ENCODE results near the gene NDRG4.

The NDRG4 gene

GRCh38 chr16:58541711-58542110 lies 41.8 kb downstream of the NDRG4 start:
- Histone ChIP-seq H3K27me3 (ENCODE audit: control insufficient read depth in 5 of 5, insufficient read depth in 4 of 5, low read length in 5 of 5) (no peaks in the 10 kb centered on the region), H3K9ac (ENCODE audit: low read length in 5 of 5) (no peak overlapping the region), H3K27ac (ENCODE audit: low read depth, low read length) (no peak overlapping the region), H3K36me3 (ENCODE audit: control insufficient read depth in 5 of 5, insufficient read depth in 5 of 5, low read length in 5 of 5) (peaks cover 80 to 97% (median 95%) of the 10 kb centered on the region in 5 donors), H3K4me3 (ENCODE audit: low read depth in 1 of 5, low read length in 5 of 5) (no peak overlapping the region), H3K4me1 (ENCODE audit: control insufficient read depth in 5 of 5, insufficient read depth in 5 of 5, low read length in 5 of 5) (no peaks in the 10 kb centered on the region), H3K9me3 (ENCODE audit: control insufficient read depth in 5 of 5, low read length in 5 of 5) (no peaks in the 10 kb centered on the region)

- Histone ChIP-seq H3K4me3 (ENCODE audit: low read depth in 1 of 5, low read length in 5 of 5) (no peak overlapping the region), H3K27ac (ENCODE audit: low read depth, low read length) (no peak overlapping the region), H3K27me3 (ENCODE audit: control insufficient read depth in 5 of 5, insufficient read depth in 4 of 5, low read length in 5 of 5) (no peaks in the 10 kb centered on the region), H3K9me3 (ENCODE audit: control insufficient read depth in 5 of 5, low read length in 5 of 5) (no peaks in the 10 kb centered on the region), H3K36me3 (ENCODE audit: control insufficient read depth in 5 of 5, insufficient read depth in 5 of 5, low read length in 5 of 5) (peaks cover 80 to 97% (median 93%) of the 10 kb centered on the region in 5 donors), H3K9ac (ENCODE audit: low read length in 5 of 5) (no peak overlapping the region), H3K4me1 (ENCODE audit: control insufficient read depth in 5 of 5, insufficient read depth in 5 of 5, low read length in 5 of 5) (no peaks in the 10 kb centered on the region)
Measured at GRCh38 chr16:58542291-58542690, 42.3 kb downstream of the NDRG4 start.

DNA sequence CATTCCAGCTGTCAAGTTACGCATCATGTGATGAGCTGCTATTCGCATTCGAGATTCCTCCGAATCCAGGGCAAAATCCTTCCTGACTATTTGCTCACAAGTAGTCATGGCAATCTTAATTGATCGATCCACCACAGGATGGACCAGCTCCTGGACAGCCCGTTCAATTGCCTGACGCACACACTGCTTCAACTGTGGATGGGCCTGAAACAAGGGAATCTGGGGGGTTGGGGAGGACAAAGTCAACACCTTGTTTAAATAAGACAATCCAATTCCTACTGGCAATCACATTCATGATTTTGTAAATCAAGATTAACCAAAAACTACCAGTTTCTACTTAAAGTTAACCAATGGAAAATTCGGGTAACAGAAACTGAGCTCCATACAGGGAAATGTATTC lies 43.7 kb downstream of the NDRG4 start:
- Histone ChIP-seq H3K27ac (ENCODE audit: low read depth, low read length) (no peak overlapping the region), H3K27me3 (ENCODE audit: control insufficient read depth in 5 of 5, insufficient read depth in 4 of 5, low read length in 5 of 5) (no peaks in the 10 kb centered on the region), H3K9me3 (ENCODE audit: control insufficient read depth in 5 of 5, low read length in 5 of 5) (no peaks in the 10 kb centered on the region), H3K4me3 (ENCODE audit: low read depth in 1 of 5, low read length in 5 of 5) (no peak overlapping the region), H3K4me1 (ENCODE audit: control insufficient read depth in 5 of 5, insufficient read depth in 5 of 5, low read length in 5 of 5) (no peaks in the 10 kb centered on the region), H3K36me3 (ENCODE audit: control insufficient read depth in 5 of 5, insufficient read depth in 5 of 5, low read length in 5 of 5) (peaks cover 79 to 96% (median 89%) of the 10 kb centered on the region in 5 donors), H3K9ac (ENCODE audit: low read length in 5 of 5) (no peak overlapping the region)

DNA sequence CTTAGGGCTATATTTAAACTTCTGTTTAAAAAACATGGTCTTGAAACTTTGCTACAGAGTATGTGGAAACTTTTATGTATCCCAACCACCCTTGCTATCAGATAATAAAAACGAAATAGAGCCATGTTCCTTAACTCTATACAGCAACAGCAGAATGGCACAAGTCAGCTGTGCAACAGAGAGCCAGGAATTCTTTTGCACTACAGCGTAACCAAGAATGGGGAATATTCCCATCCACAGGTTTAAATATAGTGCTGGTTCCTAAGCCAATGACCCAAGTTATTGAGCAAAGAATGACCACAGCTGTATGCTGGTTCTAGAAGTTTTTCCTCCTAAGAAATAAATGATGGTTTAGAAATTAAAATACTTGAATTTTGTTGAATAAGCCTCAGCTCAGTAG lies 48.4 kb downstream of the NDRG4 start:
- Histone ChIP-seq H3K4me3 (ENCODE audit: low read depth in 1 of 5, low read length in 5 of 5) (no peak overlapping the region), H3K9me3 (ENCODE audit: control insufficient read depth in 5 of 5, low read length in 5 of 5) (no peaks in the 10 kb centered on the region), H3K36me3 (ENCODE audit: control insufficient read depth in 5 of 5, insufficient read depth in 5 of 5, low read length in 5 of 5) (peaks cover 79 to 96% (median 84%) of the 10 kb centered on the region in 5 donors), H3K27ac (ENCODE audit: low read depth, low read length) (no peak overlapping the region), H3K4me1 (ENCODE audit: control insufficient read depth in 5 of 5, insufficient read depth in 5 of 5, low read length in 5 of 5) (no peaks in the 10 kb centered on the region), H3K27me3 (ENCODE audit: control insufficient read depth in 5 of 5, insufficient read depth in 4 of 5, low read length in 5 of 5) (no peaks in the 10 kb centered on the region), H3K9ac (ENCODE audit: low read length in 5 of 5) (no peak overlapping the region)

DNA sequence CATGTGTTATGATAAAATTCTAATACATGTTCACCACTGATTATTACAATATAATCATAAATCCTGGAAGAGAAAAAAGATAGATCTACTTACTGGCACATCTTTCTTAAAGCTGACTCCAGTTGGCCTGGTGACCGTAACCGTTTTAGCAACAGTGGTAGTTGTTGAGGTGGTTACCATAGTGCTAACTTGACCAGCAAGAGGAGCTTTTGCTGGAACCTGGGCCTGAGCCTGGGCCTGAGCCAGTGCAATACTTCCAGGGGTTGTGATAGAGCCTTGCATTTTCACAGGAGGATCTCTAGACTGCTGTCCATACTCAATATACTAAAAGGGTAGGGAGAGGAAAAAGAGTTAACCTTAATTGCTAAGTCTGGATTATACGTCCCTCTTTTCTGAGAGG lies 51.6 kb downstream of the NDRG4 start:
- Histone ChIP-seq H3K9ac (ENCODE audit: low read length in 5 of 5) (no peak overlapping the region), H3K4me3 (ENCODE audit: low read depth in 1 of 5, low read length in 5 of 5) (no peak overlapping the region), H3K9me3 (ENCODE audit: control insufficient read depth in 5 of 5, low read length in 5 of 5) (no peaks in the 10 kb centered on the region), H3K36me3 (ENCODE audit: control insufficient read depth in 5 of 5, insufficient read depth in 5 of 5, low read length in 5 of 5) (peaks cover 78 to 96% (median 82%) of the 10 kb centered on the region in 5 donors), H3K4me1 (ENCODE audit: control insufficient read depth in 5 of 5, insufficient read depth in 5 of 5, low read length in 5 of 5) (no peaks in the 10 kb centered on the region), H3K27me3 (ENCODE audit: control insufficient read depth in 5 of 5, insufficient read depth in 4 of 5, low read length in 5 of 5) (no peaks in the 10 kb centered on the region), H3K27ac (ENCODE audit: low read depth, low read length) (no peak overlapping the region)

- Histone ChIP-seq H3K36me3 (ENCODE audit: control insufficient read depth in 5 of 5, insufficient read depth in 5 of 5, low read length in 5 of 5) (peaks cover 67 to 92% (median 68%) of the 10 kb centered on the region in 5 donors), H3K9me3 (ENCODE audit: control insufficient read depth in 5 of 5, low read length in 5 of 5) (no peaks in the 10 kb centered on the region), H3K27me3 (ENCODE audit: control insufficient read depth in 5 of 5, insufficient read depth in 4 of 5, low read length in 5 of 5) (no peaks in the 10 kb centered on the region), H3K4me1 (ENCODE audit: control insufficient read depth in 5 of 5, insufficient read depth in 5 of 5, low read length in 5 of 5) (no peaks in the 10 kb centered on the region), H3K4me3 (ENCODE audit: low read depth in 1 of 5, low read length in 5 of 5) (no peak overlapping the region), H3K9ac (ENCODE audit: low read length in 5 of 5) (no peak overlapping the region), H3K27ac (ENCODE audit: low read depth, low read length) (no peak overlapping the region)
Measured at GRCh38 chr16:58556678-58557077, 56.7 kb downstream of the NDRG4 start.
